GM12892 (cell line): ENCODE results near the gene JCHAIN.
A peak's percentile ranks its signal among the peaks of the same experiment; 100 is the strongest.
"Not testable (repeated sequence)": the region's sequence is repeated elsewhere in the genome, so short reads cannot be mapped to it uniquely, and the experiment has no call there.

Experiments
- DNase-seq: peaks from one replicate; pipeline ENCODE4 v3.0.0; 2011; ENCODE audit not compliant: insufficient read length
- FAIRE-seq: peaks from 2 replicates; lab custom pipeline; 2011; peaks lifted over from hg19 to GRCh38; lab: Jason Lieb, UNC
- POLR2A ChIP-seq: IDR thresholded peaks from 2 replicates; pipeline ENCODE4 v1.6.1; 2011; ENCODE audit warnings: low read depth, low read length, control low read depth
- POLR2AphosphoS5 ChIP-seq: IDR thresholded peaks from 2 replicates; pipeline ENCODE4 v1.6.1; 2011; ENCODE audit warnings: low read depth, low read length, control low read depth
- TAF1 ChIP-seq: IDR thresholded peaks from 2 replicates; pipeline ENCODE4 v1.6.1; 2011; ENCODE audit warnings: low read depth, mild to moderate bottlenecking, control low read depth, low read length, borderline replicate concordance

The JCHAIN gene

GRCh38 chr4:70658418-70658817, 7.9 kb downstream of the JCHAIN start:
- FAIRE-seq (no peak), DNase-seq (no peak)
- no peak for TF ChIP-seq POLR2AphosphoS5
- no peak for TF ChIP-seq TAF1
- no peak for TF ChIP-seq POLR2A

- DNase-seq (no peak), FAIRE-seq (no peak)
- TF ChIP-seq POLR2AphosphoS5 = no peak
- no peak for TF ChIP-seq TAF1
- TF ChIP-seq POLR2A = no peak
Observed at GRCh38 chr4:70657326-70657725, 9.0 kb downstream of the JCHAIN start.

GRCh38 chr4:70654605-70655011, 11.7 kb downstream of the JCHAIN start:
- FAIRE-seq = no peak
- no peak for DNase-seq
- TF ChIP-seq POLR2A = no peak
- no peak for TF ChIP-seq POLR2AphosphoS5
- TF ChIP-seq TAF1 = no peak

- TF ChIP-seq POLR2AphosphoS5 (no peak), POLR2A (no peak), TAF1 (no peak)
- FAIRE-seq = peak; percentile 58
- DNase-seq = no peak
Observed at GRCh38 chr4:70651864-70652506, 14.3 kb downstream of the JCHAIN start.

- not testable (repeated sequence) for DNase-seq, FAIRE-seq
Observed at GRCh38 chr4:70650741-70651140, 15.6 kb downstream of the JCHAIN start.

GRCh38 chr4:70640192-70640591, 26.1 kb downstream of the JCHAIN start:
- FAIRE-seq = no peak
- DNase-seq = no peak

GRCh38 chr4:70637239-70637913, 28.9 kb downstream of the JCHAIN start:
- TF ChIP-seq TAF1 (no peak), POLR2AphosphoS5 (no peak), POLR2A (no peak)
- FAIRE-seq = peak; percentile 63

More at GRCh38 chr4:70640192-70640591, 26.1 kb downstream of the JCHAIN start:
- no peak for TF ChIP-seq POLR2A
- no peak for TF ChIP-seq TAF1
- TF ChIP-seq POLR2AphosphoS5 = no peak

GRCh38 chr4:70634482-70634881, 31.8 kb downstream of the JCHAIN start:
- FAIRE-seq (no peak), DNase-seq (no peak)
- TF ChIP-seq TAF1 (no peak), POLR2A (no peak), POLR2AphosphoS5 (no peak)

More at GRCh38 chr4:70637239-70637913, 28.9 kb downstream of the JCHAIN start:
- no peak for DNase-seq

- TF ChIP-seq TAF1 (no peak), POLR2AphosphoS5 (no peak), POLR2A (no peak)
- FAIRE-seq (no peak), DNase-seq (no peak)
Observed at GRCh38 chr4:70632028-70632427, 34.3 kb downstream of the JCHAIN start.

GRCh38 chr4:70630162-70630561, 36.1 kb downstream of the JCHAIN start:
- TF ChIP-seq POLR2AphosphoS5 (no peak), TAF1 (no peak), POLR2A (no peak)
- FAIRE-seq = no peak

GRCh38 chr4:70629469-70630090, 36.7 kb downstream of the JCHAIN start:
- no peak for TF ChIP-seq POLR2AphosphoS5
- no peak for TF ChIP-seq POLR2A
- TF ChIP-seq TAF1 = no peak
- FAIRE-seq (no peak), DNase-seq (no peak)

More at GRCh38 chr4:70630162-70630561, 36.1 kb downstream of the JCHAIN start:
- no peak for DNase-seq

GRCh38 chr4:70628444-70628843, 37.9 kb downstream of the JCHAIN start, which contains the start of gene ENAM:
TSS of gene ENAM (plus strand) at chr4:70628744. CDS start at chr4:70629501, 757 bp downstream.
- no peak for FAIRE-seq
- TF ChIP-seq TAF1 (no peak), POLR2A (no peak), POLR2AphosphoS5 (no peak)

More at GRCh38 chr4:70628444-70628843, 37.9 kb downstream of the JCHAIN start, which contains the start of gene ENAM:
- DNase-seq = no peak
